Psoas muscle (tissue), 8 donors: ENCODE results near the gene THAP12. TPM values are rescaled to one million over a fixed set of nuclear protein-coding genes. Genes with fewer than 3 reads are reported as not detected.
A peak's percentile ranks its signal among the peaks of the same experiment; 100 is the strongest.

Source experiments
- ATAC-seq, 4 donors: fragments of 200-7000 bp; cut with Tn5 transposase; one replicate each; pipeline ENCODE4 v1.9.1; 2020; ENCODE audit warnings: moderate library complexity in 3 of 4, mild to moderate bottlenecking in 2 of 4
- DNase-seq, 2 donors: peaks; one replicate each; pipeline ENCODE4 v3.0.0-alpha.2; 2020
- H3K27ac ChIP-seq: fragments of 200-600 bp; one replicate; pipeline ENCODE4 v1.8.0; 2022
- H3K27me3 ChIP-seq, 3 donors: fragments of 200-600 bp in 1 of 3; one replicate each; pipeline versions ENCODE4 v1.6.1 to v1.8.0; 2013 to 2022; ENCODE audit warnings: low read length in 2 of 3, mild to moderate bottlenecking in 2 of 3, moderate library complexity in 1 of 3; ENCODE audit not compliant: insufficient read depth in 3 of 3
- H3K36me3 ChIP-seq, 2 donors: fragments of 200-600 bp in 1 of 2; one replicate each; pipeline versions ENCODE4 v1.6.1 to v1.8.0; 2013 to 2022; ENCODE audit warnings: low read depth in 1 of 2, mild to moderate bottlenecking in 1 of 2, moderate library complexity in 1 of 2; ENCODE audit not compliant: insufficient read depth in 1 of 2
- H3K4me1 ChIP-seq: fragments of 200-600 bp; one replicate; pipeline ENCODE4 v1.8.0; 2022
- H3K4me3 ChIP-seq: fragments of 200-600 bp; one replicate; pipeline ENCODE4 v1.8.0; 2022; ENCODE audit warnings: mild to moderate bottlenecking
- H3K9me3 ChIP-seq: fragments of 200-600 bp; one replicate; pipeline ENCODE4 v1.8.0; 2022
- WGBS, 3 donors: extraction: QIAGEN DNeasy Blood & Tissue Kit; methylation state at CpG; one replicate each; pipeline versions ENCODE4 v1.1.6 to v1.1.7; 2013; 5-methylcytosine and 5-hydroxymethylcytosine counted together
- intact Hi-C, 2 donors: fragments of 100-400 bp; cut with DNase I; formaldehyde crosslinking; loops; one replicate each; pipeline versions ENCODE4 v1.11.0 to v1.14.2; 2022
- polyA plus RNA-seq, 3 donors: library from polyadenylated mRNA; stranded (reverse); fragments of 200-250 nt; gene quantifications; one replicate each; pipeline ENCODE4 v1.2.3, GENCODE V29; 2013
- total RNA-seq, 4 donors: library from RNA; stranded (reverse); fragmentation: NEBNext Ultra II Directional in 2 of 4; extraction: Animal tissue kit (Norgen Biotek cat#: 25700) in 2 of 4; gene quantifications; one replicate each; pipeline versions ENCODE4 v1.2.1 to v1.2.4, GENCODE V29; 2021 to 2023
- TF ChIP-seq, protein P1 (sequence below): fragments of 200-600 bp; IDR thresholded peaks from one replicate; pipeline ENCODE4 v1.8.0; 2022; ENCODE audit warnings: antibody characterized with exemption
- donor health status: healthy with polysubstance abuse.
- donor health status: DM: no; HTN: no; CAD: no; lungs with moderate emphysema.
- donor health status: Bipolar disorder and iron deficiency.
- donor health status: healthy.
- donor health status: DM: yes; HTN: yes; CAD: no.
- donor health status: DM: no; HTN: no; CAD: no.
- donor health status: DM: no; HTN: no; CAD: no.
- donor health status: DM: yes; HTN: yes; CAD: no.

The THAP12 gene
- total and polyA plus RNA-seq, 7 donors = 15.6 to 38.1 (median 34.2) TPM

DNA sequence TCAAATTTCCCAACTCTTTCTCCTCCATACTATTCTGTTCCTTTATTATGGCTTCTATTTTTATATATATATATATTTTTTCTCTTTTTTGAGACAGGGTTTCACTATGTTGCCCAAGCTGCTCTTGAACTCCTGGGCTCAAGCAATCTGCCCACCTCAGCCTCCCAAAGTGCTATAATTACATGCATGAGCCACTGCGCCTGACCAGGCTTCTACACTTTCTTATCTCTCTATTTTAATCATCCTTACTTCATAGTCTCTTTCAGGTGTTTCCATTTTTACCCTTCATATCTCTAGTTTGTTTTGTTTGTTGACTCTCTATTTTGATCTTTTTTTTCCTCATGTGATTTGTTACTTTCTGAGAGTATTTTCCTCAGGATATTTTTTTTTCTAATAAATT is 20.0 kb upstream of the THAP12 start:
- WGBS, 3 donors = 37 to 89% (median 49%) methylated on average over 1 of the region's 1 CpG
- no peaks in the 10 kb centered on the region for H3K27me3 ChIP-seq
- H3K4me3 ChIP-seq = no peak overlapping the region
- intact Hi-C loops = no loop called here
- peaks cover 8% of the 10 kb centered on the region for H3K4me1 ChIP-seq
- TF ChIP-seq, protein P1, sequence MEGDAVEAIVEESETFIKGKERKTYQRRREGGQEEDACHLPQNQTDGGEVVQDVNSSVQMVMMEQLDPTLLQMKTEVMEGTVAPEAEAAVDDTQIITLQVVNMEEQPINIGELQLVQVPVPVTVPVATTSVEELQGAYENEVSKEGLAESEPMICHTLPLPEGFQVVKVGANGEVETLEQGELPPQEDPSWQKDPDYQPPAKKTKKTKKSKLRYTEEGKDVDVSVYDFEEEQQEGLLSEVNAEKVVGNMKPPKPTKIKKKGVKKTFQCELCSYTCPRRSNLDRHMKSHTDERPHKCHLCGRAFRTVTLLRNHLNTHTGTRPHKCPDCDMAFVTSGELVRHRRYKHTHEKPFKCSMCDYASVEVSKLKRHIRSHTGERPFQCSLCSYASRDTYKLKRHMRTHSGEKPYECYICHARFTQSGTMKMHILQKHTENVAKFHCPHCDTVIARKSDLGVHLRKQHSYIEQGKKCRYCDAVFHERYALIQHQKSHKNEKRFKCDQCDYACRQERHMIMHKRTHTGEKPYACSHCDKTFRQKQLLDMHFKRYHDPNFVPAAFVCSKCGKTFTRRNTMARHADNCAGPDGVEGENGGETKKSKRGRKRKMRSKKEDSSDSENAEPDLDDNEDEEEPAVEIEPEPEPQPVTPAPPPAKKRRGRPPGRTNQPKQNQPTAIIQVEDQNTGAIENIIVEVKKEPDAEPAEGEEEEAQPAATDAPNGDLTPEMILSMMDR = no peak
- H3K9me3 ChIP-seq = no peaks in the 10 kb centered on the region
- H3K36me3 ChIP-seq = no peaks in the 10 kb centered on the region
- peak in 2 of 4 donors; percentile 74 to 76 for ATAC-seq
- H3K27ac ChIP-seq = no peak overlapping the region
- DNase-seq = no peak

DNA sequence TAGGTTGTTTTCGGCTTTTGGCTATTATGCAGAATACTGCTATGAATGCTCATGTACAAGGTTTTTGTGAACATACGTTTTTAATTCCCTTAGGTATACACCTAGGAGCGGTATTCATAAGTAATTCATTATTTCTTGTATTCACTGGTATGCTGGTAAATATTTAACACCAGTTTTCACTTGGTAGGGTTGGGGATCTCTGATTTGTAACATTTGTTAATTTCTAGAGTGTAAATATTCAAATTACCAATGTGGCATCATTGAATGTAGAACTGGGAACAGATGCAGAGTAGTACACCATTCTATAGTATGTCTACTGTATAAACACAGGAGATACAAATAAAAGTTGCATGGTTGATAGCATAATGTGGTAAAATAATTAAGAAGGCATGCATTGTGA is 16.5 kb upstream of the THAP12 start:
- H3K36me3 ChIP-seq = no peaks in the 10 kb centered on the region
- DNase-seq (no peak), ATAC-seq (no peak)
- TF ChIP-seq, protein P1 = no peak
- H3K4me3 ChIP-seq = no peak overlapping the region
- peaks cover 8% of the 10 kb centered on the region for H3K4me1 ChIP-seq
- no peaks in the 10 kb centered on the region for H3K9me3 ChIP-seq
- H3K27ac ChIP-seq = no peak overlapping the region
- no peaks in the 10 kb centered on the region for H3K27me3 ChIP-seq
- intact Hi-C loops = no loop called here
- 94 to 97% (median 94%) methylated on average over 3 of the region's 3 CpGs for WGBS, 3 donors

DNA sequence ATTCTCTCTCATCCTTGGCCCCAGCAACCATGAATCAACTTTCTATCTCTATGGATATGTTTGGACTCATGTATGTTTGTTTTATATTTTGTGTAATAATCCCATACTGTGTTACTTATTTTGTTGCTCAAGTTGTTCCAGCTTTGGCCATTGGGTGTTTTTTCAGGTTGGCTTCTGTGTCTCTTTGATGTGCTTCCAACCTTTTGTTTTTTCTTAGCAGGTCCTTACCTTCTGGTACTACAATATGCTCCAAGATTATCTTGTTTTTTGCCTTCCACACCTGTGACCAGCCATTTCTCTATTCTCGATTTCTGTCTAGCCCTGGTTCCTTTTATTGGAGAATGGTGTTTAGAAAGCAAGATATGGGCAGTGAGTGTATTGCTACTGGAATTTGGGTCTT is 14.4 kb upstream of the THAP12 start:
- DNase-seq (no peak), ATAC-seq (no peak)
- no peaks in the 10 kb centered on the region for H3K4me1 ChIP-seq
- no peak overlapping the region for H3K4me3 ChIP-seq
- TF ChIP-seq, protein P1 = no peak
- intact Hi-C loops = no loop called here
- no peaks in the 10 kb centered on the region for H3K27me3 ChIP-seq
- WGBS, 3 donors = 88 to 97% (median 93%) methylated on average over 1 of the region's 1 CpG
- no peaks in the 10 kb centered on the region for H3K36me3 ChIP-seq
- no peaks in the 10 kb centered on the region for H3K9me3 ChIP-seq
- H3K27ac ChIP-seq = no peak overlapping the region

DNA sequence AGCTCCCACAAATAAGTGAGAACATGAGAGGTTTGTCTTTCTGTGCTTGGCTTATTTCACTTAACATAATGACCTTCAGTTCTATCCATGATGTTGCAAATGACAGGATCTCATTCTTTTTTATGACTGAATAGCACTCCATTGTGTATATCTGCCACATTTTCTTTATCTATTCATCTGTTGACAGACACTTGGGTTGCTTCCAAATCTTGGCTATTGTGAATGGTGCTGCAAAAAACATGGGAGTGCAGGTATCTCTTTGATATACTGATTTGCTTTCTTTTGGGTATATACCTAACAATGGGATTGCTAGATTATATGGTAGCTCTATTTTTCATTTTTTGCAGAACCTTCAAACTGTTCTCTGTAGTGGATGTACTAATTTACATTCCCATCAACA is 13.5 kb upstream of the THAP12 start:
- no peak overlapping the region for H3K4me3 ChIP-seq
- no peak for ATAC-seq
- intact Hi-C loops = no loop called here

DNA sequence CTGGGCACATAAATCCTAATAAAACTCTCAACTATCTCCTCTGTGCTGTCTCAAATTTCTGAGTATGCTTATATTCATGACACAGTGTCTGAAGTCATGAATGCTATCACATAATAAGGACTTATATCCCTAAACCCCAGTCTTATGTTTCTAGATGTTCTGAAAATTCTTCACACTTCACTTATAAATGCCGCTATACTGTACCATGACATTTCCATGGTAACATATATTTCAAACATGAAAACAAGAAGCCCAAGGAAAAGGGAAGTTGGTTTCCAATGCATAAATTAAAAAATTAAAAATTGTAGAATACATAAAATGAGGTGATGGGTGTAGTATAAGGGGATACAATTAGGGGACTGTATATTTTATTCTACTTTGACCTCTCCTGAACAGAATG is 11.9 kb upstream of the THAP12 start:
- TF ChIP-seq, protein P1 = no peak
- Histone ChIP-seq H3K9me3 (no peaks in the 10 kb centered on the region), H3K27me3 (no peaks in the 10 kb centered on the region), H3K4me3 (no peak overlapping the region), H3K4me1 (no peaks in the 10 kb centered on the region), H3K36me3 (no peaks in the 10 kb centered on the region), H3K27ac (no peak overlapping the region)
- intact Hi-C loops = no loop called here
- no peak for DNase-seq
- no peak for ATAC-seq
- 82 to 89% (median 83%) methylated on average over 1 of the region's 1 CpG for WGBS, 3 donors

More for the DNA sequence above, 13.5 kb upstream of the THAP12 start:
- TF ChIP-seq, protein P1 = no peak
- Histone ChIP-seq H3K9me3 (no peaks in the 10 kb centered on the region), H3K27ac (no peak overlapping the region), H3K27me3 (no peaks in the 10 kb centered on the region), H3K4me1 (no peaks in the 10 kb centered on the region), H3K36me3 (no peaks in the 10 kb centered on the region)
- DNase-seq = no peak
